GM19452 (cell line): ENCODE data around the gene LIN7C.
"Not testable (repeated sequence)": the region's sequence is repeated elsewhere in the genome, so short reads cannot be mapped to it uniquely, and the experiment has no call there.

Experiments used
- ATAC-seq: cut with Tn5 transposase; IDR thresholded peaks from one replicate; pipeline ENCODE4 v1.9.1; 2021; ENCODE audit not compliant: unreplicated experiment

LIN7C gene

DNA sequence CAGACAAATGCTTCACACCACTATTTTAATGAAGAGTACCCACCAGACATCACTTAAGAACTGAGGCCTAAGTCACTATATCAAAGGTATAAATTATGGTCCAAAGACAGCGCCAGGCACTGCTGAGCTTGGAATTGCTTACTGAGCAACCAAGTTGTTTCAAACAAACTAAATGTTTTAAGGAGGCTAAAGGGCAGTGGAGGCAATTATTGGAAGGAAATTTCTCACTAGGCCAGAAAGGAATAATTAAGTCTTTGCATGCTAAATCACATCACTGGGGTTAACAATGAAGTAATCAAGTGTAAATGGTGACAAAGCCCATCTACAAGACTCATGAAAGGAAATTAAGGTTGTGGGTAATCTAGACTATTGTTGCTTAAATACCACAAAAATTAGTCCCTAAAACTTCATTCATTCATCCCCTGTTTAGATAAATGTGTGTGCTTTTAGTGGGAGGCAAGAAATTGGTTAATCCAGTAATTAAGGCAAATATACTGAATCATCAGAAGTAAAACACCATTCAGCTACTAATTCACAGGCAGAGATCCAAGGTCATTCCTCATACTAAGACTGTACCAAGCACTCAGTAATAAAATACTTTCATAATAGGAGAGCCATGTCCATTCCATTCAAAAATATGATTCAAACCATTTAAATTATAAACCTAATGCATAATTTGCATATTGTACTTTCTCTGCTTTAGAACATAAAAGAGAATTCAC, 55.2 kb downstream of the LIN7C start:
- no peak for ATAC-seq

DNA sequence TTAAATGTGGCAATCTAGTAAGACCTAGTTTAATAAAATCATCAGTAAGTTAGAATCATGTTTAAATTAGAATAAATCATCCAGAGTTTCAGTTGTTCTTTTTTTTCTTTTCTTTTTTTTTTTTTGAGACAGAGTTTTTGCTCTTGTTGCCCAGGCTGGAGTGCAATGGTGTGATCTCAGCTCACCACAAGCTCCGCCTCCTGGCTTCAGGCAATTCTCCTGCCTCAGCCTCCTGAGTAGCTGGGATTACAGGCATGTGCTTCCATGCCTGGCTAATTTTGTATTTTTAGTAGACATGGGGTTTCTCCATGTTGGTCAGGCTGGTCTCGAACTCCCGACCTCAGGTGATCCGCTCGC, 58.4 kb downstream of the LIN7C start:
- not testable (repeated sequence) for ATAC-seq

DNA sequence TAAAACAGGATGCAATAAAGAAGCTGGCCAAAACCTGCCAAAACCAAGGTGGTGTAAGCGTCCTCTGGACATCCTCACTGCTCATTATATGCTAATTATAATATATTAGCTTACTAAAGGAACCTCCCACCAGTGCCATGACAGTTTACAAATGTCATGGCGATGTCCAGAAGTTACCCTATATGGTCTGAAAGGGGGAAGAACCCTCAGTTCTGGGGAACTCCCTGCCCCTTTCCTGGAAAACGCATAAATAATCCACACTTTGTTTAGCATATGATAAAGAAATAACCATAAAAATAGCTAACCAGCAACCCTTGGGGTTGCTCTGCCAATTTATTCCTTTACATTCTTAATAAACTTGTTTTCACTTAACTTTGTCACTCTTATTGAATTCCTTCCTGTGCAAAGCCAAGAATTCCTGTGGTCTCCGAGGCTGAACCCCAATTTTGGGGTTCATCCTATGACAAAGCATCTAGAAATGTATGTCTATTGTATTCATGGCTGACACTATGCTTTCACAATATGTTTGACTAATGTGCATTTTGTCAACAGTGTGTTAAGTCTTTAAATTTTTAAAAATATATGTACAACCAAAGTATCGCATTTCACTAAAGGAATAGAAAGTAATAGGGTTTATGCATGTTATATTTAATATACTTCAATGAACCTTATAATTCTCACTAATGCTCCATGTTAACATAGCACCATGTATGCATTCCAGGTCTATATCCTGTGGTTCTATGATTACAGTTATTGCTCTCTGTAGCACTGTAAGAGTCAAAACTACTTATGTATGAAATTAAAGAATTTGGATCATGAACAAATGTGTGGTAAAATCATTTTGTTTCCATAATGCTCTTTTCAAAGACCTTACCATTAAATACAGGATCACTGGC, 59.0 kb downstream of the LIN7C start:
- no peak for ATAC-seq

DNA sequence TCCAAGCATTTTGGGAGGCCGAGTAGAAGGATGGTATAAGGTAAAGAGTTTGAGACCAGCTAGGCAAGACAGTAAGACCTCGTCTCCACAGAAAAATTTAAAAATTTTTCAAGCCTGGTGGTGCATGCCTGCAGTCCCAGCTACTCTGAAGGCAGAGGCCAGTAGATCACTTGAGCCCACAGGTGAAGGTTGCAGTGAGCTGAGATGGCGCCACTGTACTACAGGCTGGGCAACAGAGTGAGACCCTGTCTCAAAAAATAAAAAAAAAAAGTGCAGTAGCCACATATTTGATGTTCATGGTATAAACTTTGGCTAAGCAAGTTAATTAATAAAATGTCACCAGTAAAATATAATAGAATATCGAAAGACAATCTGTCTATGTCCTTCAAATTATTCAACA, 60.9 kb downstream of the LIN7C start:
- ATAC-seq: no peak

DNA sequence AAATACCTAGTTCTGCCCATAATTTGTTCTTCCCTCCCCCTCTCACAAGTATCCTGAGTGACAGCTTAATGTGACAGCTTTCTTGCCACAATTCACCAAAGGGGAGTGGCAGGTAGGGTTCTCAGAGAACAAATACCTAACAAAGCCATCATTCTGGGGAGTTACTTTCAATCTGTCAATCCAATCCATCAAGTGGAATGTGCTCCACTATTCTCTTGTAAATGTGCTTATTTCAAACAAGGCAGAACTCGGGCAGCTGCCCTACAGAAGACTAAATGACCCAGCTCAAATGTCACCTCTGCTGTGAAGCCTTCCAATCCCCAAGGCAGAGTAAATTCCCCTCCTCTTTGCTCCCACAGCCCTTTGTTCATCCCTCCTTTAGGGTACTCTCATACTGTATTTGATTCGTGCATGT, 61.8 kb downstream of the LIN7C start:
- ATAC-seq: no peak
